Dendritic cell treated with granulocyte-macrophage colony-stimulating factor and Interleukin-4, amounts not matched to agents 40 ng/mL and 50 ng/mL, for 4 days (primary cell): ENCODE results near the gene GPHA2.
"Not testable (repeated sequence)": the region's sequence is repeated elsewhere in the genome, so short reads cannot be mapped to it uniquely, and the experiment has no call there.

Experiments used
- H3K27ac Mint-ChIP-seq: one replicate; pipeline ENCODE4 v1.8.0; 2022; ENCODE audit warnings: mild to moderate bottlenecking, mixed read lengths
- H3K27me3 Mint-ChIP-seq: one replicate; pipeline ENCODE4 v1.8.0; 2022; ENCODE audit warnings: mild to moderate bottlenecking, mixed read lengths
- H3K36me3 Mint-ChIP-seq: one replicate; pipeline ENCODE4 v1.8.0; 2022; ENCODE audit warnings: low read depth, mixed read lengths
- H3K4me1 Mint-ChIP-seq: one replicate; pipeline ENCODE4 v1.8.0; 2022; ENCODE audit warnings: low read depth, mixed read lengths
- H3K4me3 Mint-ChIP-seq: one replicate; pipeline ENCODE4 v1.8.0; 2022; ENCODE audit warnings: mild to moderate bottlenecking, moderate library complexity, mixed read lengths
- H3K9me3 Mint-ChIP-seq: one replicate; pipeline ENCODE4 v1.8.0; 2022; ENCODE audit warnings: mixed read lengths
- intact Hi-C: fragments of 100-400 bp; cut with micrococcal nuclease; formaldehyde crosslinking; loops from one replicate; pipeline ENCODE4 v1.15.0; 2022

The GPHA2 gene

GRCh38 chr11:64935359-64936081 is at the start of gene GPHA2:
TSS of gene GPHA2 (minus strand) at chr11:64935893. CDS start at chr11:64935460, 433 bp downstream.
- Mint-ChIP-seq H3K4me1 (no peaks in the 10 kb centered on the region), H3K27me3 (peaks cover 5% of the 10 kb centered on the region), H3K27ac (no peak within 1 kb of the TSS), H3K36me3 (peaks cover 47% of the 10 kb centered on the region), H3K4me3 (no peak within 1 kb of the TSS), H3K9me3 (no peaks in the 10 kb centered on the region)
- intact Hi-C loops, result no loop called here

DNA sequence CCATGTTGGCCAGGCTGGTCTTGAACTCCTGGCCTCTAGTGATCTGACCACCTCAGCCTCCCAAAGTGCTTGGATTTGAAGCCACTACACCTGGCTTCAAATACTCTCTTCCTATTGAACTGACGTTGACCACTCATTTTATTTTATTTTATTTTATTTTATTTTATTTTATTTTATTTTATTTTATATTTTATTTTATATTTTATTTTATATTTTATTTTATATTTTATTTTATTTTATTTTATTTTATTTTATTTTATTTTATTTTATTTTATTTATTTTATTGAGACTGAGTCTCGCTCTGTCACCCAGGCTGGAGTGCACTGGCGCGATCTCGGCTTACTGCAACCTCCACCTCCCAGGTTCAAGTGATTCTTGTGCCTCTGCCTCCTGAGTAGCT is 47.6 kb upstream of the GPHA2 start:
- H3K27ac Mint-ChIP-seq, H3K4me3 Mint-ChIP-seq, H3K9me3 Mint-ChIP-seq, intact Hi-C loops, H3K36me3 Mint-ChIP-seq: not testable (repeated sequence)
- peaks cover 16% of the 10 kb centered on the region for H3K27me3 Mint-ChIP-seq
- H3K4me1 Mint-ChIP-seq, result peaks cover 36% of the 10 kb centered on the region

- Mint-ChIP-seq H3K27me3 (peaks cover 42% of the 10 kb centered on the region), H3K9me3 (no peaks in the 10 kb centered on the region), H3K36me3 (no peaks in the 10 kb centered on the region), H3K27ac (no peak overlapping the region), H3K4me1 (peaks cover 5% of the 10 kb centered on the region), H3K4me3 (no peak overlapping the region)
- intact Hi-C loops, result no loop called here
Observed at GRCh38 chr11:64976651-64977050, 41.0 kb upstream of the GPHA2 start.

- Mint-ChIP-seq H3K36me3 (no peaks in the 10 kb centered on the region), H3K27ac (no peak overlapping the region), H3K4me1 (no peaks in the 10 kb centered on the region), H3K4me3 (no peak overlapping the region), H3K27me3 (peaks cover 59% of the 10 kb centered on the region), H3K9me3 (no peaks in the 10 kb centered on the region)
- intact Hi-C loops, result no loop called here
Observed at GRCh38 chr11:64974124-64974523, 38.4 kb upstream of the GPHA2 start.

GRCh38 chr11:64971421-64972233 is 35.9 kb upstream of the GPHA2 start, which contains the start of gene MAJIN:
TSS of gene MAJIN (minus strand) at chr11:64972108. CDS start at chr11:64959405, 12,703 bp downstream.
- Mint-ChIP-seq H3K9me3 (no peaks in the 10 kb centered on the region), H3K27me3 (peaks cover 49% of the 10 kb centered on the region), H3K4me3 (peak within 1 kb of the TSS; percentile 61), H3K36me3 (no peaks in the 10 kb centered on the region), H3K4me1 (no peaks in the 10 kb centered on the region), H3K27ac (no peak within 1 kb of the TSS)
- intact Hi-C loops, result no loop called here

DNA sequence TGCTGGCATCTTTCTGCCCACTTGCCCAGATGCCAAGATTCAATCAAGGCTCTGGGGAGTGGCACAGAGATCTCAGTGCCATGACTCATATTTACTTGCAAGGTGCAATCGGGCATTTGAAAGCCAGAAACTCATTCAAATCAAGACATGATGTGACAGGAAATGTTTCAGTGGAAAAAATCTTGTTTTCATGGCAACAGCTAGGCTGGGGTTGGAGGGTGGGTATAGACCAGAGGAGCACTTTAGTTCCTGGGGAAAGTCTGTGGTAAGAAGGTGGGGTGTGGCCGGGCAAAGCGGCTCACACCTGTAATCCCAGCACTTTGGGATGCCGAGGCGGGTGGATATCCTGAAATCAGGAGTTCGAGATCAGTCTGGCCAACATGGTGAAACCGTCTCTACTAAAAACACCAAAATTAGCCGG is 35.0 kb upstream of the GPHA2 start:
- intact Hi-C loops, result no loop called here
- H3K4me1 Mint-ChIP-seq, result no peaks in the 10 kb centered on the region
- no peak overlapping the region for H3K27ac Mint-ChIP-seq
- H3K9me3 Mint-ChIP-seq, result no peaks in the 10 kb centered on the region
- H3K27me3 Mint-ChIP-seq, result peaks cover 47% of the 10 kb centered on the region
- no peaks in the 10 kb centered on the region for H3K36me3 Mint-ChIP-seq
- no peak overlapping the region for H3K4me3 Mint-ChIP-seq

GRCh38 chr11:64969209-64969608 is 33.5 kb upstream of the GPHA2 start:
- Mint-ChIP-seq H3K36me3 (no peaks in the 10 kb centered on the region), H3K9me3 (no peaks in the 10 kb centered on the region), H3K27ac (no peak overlapping the region), H3K4me1 (no peaks in the 10 kb centered on the region), H3K4me3 (no peak overlapping the region), H3K27me3 (peaks cover 43% of the 10 kb centered on the region)
- intact Hi-C loops, result no loop called here

DNA sequence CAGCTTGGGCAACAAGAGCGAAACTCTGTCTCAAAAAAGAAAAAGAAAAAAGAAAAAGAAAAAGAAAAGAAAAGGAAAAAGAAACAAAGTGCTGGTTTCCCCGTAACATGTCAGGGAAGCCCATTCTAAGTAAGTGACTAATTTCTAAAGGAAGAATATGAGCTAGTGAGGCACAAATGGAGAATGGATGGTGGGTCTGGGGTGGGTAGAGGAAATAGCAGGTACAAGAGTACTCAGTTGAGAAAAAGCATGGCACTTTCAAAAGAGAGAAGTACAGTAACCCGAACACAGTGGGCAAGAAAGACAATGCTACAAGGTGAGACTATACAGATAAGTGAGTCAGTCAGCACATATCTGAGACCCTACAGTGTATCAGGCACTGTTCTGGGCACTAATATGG is 31.7 kb upstream of the GPHA2 start:
- intact Hi-C loops, result no loop called here
- H3K9me3 Mint-ChIP-seq, result no peaks in the 10 kb centered on the region
- no peaks in the 10 kb centered on the region for H3K4me1 Mint-ChIP-seq
- no peaks in the 10 kb centered on the region for H3K36me3 Mint-ChIP-seq
- no peak overlapping the region for H3K27ac Mint-ChIP-seq
- H3K4me3 Mint-ChIP-seq, result no peak overlapping the region
- H3K27me3 Mint-ChIP-seq, result peaks cover 31% of the 10 kb centered on the region

- H3K9me3 Mint-ChIP-seq, result no peaks in the 10 kb centered on the region
- H3K4me1 Mint-ChIP-seq, result no peaks in the 10 kb centered on the region
- H3K27ac Mint-ChIP-seq, result no peak overlapping the region
- H3K4me3 Mint-ChIP-seq, result no peak overlapping the region
- H3K27me3 Mint-ChIP-seq, result peaks cover 6% of the 10 kb centered on the region
- intact Hi-C loops, result no loop called here
- no peaks in the 10 kb centered on the region for H3K36me3 Mint-ChIP-seq
Observed at GRCh38 chr11:64963072-64963631, 27.5 kb upstream of the GPHA2 start.

DNA sequence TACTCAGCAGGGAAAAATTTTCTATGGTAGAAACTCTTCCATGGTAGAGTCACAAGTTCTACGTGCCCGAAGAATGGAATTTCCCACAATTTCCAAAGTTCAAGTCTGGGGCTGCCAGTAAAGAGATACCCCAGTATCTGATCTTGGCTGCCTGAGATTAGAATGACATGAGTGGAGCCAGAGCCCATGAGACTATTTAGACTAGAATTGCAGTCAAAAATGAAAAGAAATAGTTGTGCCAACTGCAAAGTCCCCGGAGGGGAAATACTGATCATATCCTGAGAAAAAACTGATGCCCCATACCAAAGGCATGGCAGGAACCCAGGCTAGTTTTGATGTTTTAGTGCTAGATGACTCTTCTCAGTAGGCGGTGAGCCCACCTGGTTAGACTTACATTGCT is 25.0 kb upstream of the GPHA2 start:
- Mint-ChIP-seq H3K4me3 (no peak overlapping the region), H3K27me3 (peaks cover 10% of the 10 kb centered on the region)

DNA sequence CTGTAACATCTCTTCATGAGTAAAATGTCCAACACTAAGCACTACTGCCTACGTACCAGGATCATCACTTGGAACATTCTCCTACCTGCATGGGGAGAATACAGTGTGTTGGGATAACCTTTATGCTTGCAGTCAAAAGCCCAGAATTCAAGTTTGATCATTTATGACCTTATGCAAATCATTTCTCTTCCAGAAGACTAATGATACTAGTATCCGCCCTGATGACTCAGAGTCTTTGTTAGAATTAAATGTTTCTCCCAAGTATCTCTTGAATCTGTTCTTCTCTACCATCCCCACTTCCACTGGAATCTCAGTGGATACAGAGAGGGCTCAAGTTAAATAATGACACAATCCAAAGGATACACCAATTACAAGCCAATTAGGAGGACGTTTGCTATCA is 23.8 kb upstream of the GPHA2 start:
- Mint-ChIP-seq H3K9me3 (no peaks in the 10 kb centered on the region), H3K4me1 (no peaks in the 10 kb centered on the region), H3K27me3 (peaks cover 10% of the 10 kb centered on the region), H3K36me3 (no peaks in the 10 kb centered on the region), H3K4me3 (no peak overlapping the region), H3K27ac (no peak overlapping the region)
- intact Hi-C loops, result no loop called here

More for the DNA sequence above, 25.0 kb upstream of the GPHA2 start:
- intact Hi-C loops, result no loop called here
- no peak overlapping the region for H3K27ac Mint-ChIP-seq
- no peaks in the 10 kb centered on the region for H3K4me1 Mint-ChIP-seq
- H3K36me3 Mint-ChIP-seq, result no peaks in the 10 kb centered on the region
- H3K9me3 Mint-ChIP-seq, result no peaks in the 10 kb centered on the region

DNA sequence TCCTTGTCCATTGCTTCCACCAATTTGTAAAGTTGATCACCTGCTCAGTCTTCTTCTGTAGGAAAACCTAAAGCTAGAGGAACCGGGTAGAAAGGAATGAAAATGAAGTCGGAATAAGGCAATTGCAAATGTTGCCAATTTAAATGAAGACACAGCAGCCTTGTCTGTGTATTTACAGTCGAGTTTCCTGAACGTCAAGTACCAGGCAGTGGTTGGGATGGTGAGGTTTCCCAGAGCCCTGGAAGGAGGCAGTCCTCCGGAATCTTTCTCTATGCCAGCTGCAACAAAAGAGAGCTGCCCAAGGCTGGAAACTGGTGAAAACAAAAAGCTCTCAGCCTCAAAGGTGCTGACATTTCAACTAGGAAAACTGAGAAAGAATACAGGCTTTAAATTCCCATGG is 18.5 kb upstream of the GPHA2 start:
- intact Hi-C loops, result no loop called here
- H3K9me3 Mint-ChIP-seq, result no peaks in the 10 kb centered on the region
- peaks cover 23% of the 10 kb centered on the region for H3K27me3 Mint-ChIP-seq
- no peaks in the 10 kb centered on the region for H3K4me1 Mint-ChIP-seq
- H3K27ac Mint-ChIP-seq, result no peak overlapping the region
- no peaks in the 10 kb centered on the region for H3K36me3 Mint-ChIP-seq
- H3K4me3 Mint-ChIP-seq, result no peak overlapping the region

DNA sequence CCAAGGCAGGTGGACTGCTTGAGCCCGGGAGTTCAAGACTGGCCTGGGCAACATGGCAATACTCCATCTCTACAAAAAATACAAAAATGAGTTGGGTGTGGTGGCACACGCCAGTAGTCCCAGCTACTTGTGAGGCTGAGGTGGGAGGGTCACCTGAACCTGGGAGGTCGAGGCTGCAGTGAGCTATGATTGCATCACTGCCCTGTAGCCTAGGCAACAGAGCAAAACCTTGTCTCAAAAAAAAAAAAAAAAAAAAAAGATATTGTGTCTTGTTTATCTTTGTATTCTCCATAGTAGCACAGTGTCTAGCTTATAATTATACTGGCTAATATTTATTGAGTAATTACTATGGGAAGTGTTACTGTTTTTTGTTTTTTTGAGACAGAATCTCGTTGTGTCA is 15.8 kb upstream of the GPHA2 start:
- Mint-ChIP-seq H3K4me1 (peaks cover 5% of the 10 kb centered on the region), H3K27ac (no peak overlapping the region), H3K4me3 (no peak overlapping the region), H3K36me3 (no peaks in the 10 kb centered on the region), H3K27me3 (peaks cover 17% of the 10 kb centered on the region), H3K9me3 (no peaks in the 10 kb centered on the region)
- intact Hi-C loops, result no loop called here

DNA sequence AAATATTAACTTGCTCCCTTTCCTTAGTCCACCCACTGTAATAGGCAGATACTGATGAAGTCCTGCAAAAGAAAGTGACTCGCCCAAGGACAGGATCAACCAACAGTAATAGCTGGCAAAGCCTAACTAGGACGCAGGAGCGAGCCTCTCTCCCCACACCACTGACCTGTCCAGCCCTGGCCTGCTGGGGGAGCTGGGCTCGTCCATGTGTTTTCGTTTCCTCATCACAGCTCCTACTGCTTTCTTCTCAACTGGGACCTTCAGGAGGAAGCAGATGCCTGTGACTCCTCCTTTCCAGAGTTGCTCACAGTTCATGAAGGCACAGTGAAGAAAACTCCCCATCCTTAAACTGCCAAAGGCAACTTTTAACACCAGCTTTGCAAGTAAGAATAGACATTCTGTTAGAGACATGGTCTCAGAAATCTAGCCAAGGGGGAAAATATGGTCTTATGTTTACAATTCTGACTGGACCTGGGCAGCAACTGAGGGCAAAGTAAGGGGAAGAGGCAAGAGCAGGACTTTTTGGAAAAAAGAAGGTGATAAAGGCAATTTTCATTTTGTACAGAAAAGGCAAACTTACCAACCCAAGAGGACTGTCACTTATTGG is 11.6 kb upstream of the GPHA2 start:
- Mint-ChIP-seq H3K27ac (no peak overlapping the region), H3K4me3 (no peak overlapping the region), H3K9me3 (no peaks in the 10 kb centered on the region), H3K36me3 (no peaks in the 10 kb centered on the region), H3K4me1 (peaks cover 5% of the 10 kb centered on the region), H3K27me3 (peaks cover 18% of the 10 kb centered on the region)
- intact Hi-C loops, result no loop called here
